HG03521 (cell line): ENCODE measurements around the gene WEE2.
"Not testable (repeated sequence)": the region's sequence is repeated elsewhere in the genome, so short reads cannot be mapped to it uniquely, and the experiment has no call there.

Experiments used
- ATAC-seq: cut with Tn5 transposase; IDR thresholded peaks from one replicate; pipeline ENCODE4 v1.9.1; 2021; ENCODE audit warnings: mild to moderate bottlenecking, moderate library complexity; ENCODE audit not compliant: unreplicated experiment

The WEE2 gene

DNA sequence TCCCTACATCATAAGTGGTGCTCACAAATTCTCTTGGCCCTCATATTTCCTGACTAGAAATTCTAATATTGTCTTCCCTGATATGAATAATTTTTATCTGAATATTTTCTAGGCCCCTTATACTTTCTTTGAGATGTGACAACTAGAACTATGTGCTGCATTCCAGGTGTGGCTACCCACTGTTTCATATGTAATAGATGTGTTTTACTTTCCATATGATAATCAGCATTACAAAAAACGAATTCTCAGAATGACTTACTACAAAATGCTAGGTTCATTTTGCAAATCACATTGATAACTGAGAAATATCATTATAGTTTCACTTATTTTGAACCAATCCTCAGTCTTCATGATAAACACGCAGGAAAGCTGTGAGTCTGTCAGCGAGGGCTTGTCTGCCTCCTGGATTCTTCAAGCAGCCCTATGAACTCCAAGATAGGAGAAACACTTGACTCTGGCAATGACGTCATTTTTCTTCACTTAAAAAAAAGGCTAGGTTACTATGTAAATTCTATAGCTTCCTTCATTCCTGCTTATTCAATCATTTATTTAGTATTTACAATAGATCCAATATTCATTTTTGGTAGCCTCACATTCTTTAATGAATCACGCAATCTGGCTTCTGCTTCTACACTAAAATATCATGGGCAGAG lies 4.6 kb downstream of the WEE2 start:
- ATAC-seq = no peak

DNA sequence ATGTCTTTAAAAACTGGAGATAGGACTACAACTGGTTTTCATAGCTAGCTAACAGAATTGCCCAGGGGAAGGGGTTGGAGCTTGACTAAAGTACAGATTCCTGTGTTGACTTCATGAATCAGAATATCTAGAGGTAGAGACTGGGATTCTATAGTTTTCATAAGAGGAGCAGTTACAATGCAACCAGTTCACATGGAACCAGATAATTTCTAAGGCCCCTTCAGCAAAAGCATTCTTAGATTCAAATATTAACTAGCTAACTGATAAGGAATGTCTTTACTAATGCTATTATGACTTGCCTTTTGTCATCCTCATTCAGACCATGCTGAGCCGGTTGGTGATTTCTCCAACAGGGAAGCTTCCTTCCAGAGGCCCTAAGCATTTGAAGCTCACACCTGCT lies 5.7 kb downstream of the WEE2 start:
- no peak for ATAC-seq

DNA sequence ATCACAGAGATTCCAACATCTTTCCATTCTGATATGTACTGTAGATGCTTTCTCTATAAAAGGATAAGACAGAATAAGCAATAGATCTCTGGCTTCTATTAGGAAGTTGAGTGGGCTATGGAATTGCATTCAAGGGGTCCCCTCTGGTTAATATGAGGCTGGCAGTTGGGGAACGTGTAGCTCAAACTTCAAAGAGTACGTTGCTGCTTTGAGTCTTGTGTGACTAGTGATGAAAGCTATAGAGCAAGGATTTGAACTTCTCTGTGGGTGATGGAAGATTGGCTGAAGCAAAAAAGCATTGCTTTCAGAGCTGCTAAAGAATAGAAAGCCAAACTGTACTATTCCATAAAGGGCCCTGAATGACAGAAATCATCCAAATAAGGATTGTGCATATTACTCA lies 6.4 kb downstream of the WEE2 start:
- no peak for ATAC-seq

DNA sequence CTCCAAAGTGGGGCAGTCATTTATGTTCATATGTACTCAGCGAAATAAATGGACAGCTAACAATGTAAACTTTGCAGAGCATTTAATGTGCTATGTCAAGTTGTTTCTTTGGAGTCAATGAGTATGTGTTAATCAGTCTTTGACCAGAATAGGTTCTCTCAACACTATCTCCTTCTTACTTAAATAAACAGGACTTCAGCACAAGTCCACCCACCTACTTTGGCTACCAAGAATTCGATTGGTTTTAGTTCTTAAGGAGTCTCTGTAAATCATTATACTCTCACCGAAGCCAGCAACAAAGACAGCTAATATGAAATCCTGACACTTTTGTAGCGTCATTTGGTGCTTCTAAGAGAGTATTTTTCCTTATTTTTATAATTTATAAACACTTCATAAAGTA lies 6.9 kb downstream of the WEE2 start:
- ATAC-seq = no peak

DNA sequence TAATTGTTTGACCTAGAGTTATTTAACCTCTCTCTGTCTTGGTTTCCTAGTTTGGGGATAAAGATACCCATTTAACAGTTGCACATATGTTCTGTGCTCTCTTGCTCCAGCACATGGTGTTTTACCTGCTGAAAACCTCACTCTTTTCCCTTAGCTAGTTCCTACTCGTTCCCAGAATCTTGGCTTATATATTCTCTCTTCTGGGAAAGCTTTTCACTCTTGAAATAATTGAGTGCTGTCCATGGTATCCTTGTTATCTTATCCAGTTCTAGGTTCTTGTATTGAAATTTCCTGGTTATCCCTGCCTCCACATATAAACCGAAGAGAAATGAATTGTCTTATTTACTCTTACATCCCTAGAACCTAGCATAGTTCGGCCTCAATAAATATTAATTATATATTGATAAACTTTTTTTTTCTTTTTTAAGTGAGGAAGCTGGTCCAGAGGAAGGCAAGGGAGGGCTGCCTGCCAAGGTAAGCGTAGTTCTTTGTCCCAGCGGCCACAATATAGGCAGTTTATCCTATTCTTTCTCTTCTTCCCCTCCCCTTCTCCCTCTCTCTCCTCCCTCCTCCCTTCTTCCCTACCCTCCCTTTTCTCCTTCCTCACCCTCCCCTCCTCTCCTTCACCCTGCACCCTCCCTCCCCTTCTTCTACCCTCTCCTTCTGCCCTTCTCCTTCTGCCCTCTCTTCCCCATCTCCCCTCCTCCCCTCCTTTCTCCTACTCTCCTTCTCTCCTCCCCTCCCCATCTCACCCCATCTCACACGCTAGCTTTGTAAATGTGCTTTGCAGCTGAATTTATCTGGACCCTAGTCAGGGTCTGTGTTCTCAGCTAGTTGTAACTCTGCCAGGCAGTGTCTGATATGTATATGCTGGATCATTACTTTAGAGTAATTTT lies 7.9 kb downstream of the WEE2 start:
- no peak for ATAC-seq

DNA sequence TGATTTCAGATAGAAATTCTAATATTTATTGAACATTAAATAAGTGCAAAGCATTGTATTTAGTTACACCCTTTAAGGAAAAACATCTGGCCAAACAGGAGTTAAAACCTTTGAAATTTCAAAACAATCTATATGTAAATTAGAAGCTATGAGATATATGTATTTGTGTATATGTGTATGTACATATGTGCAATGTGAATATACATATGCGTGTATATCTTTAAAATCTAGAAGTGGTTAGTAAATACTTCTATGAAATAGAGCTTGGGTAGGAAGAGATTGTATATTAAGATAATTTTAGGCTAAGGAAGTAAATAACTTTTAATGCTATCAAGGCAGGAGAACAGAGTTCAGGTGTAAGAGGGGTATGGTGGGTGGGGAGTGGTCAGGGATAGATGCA lies 9.3 kb downstream of the WEE2 start:
- no peak for ATAC-seq

DNA sequence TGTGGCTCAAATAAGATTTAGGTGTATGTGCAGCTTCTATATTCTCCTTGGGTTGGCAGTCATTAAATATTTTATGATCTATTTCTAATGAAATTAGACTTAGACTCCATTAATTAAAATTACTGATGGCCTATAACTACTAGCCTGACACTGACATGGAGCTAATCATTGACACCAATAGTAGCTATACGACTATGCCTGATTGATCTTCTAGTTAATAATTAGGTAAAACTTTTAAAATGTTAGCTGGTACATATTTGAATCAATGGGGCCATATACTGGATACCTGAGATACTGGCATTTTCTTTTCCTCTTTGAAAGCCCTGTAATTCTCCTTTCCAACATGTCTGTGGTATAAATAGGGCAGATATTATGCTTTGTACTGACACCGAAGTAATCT lies 14.4 kb downstream of the WEE2 start:
- no peak for ATAC-seq

DNA sequence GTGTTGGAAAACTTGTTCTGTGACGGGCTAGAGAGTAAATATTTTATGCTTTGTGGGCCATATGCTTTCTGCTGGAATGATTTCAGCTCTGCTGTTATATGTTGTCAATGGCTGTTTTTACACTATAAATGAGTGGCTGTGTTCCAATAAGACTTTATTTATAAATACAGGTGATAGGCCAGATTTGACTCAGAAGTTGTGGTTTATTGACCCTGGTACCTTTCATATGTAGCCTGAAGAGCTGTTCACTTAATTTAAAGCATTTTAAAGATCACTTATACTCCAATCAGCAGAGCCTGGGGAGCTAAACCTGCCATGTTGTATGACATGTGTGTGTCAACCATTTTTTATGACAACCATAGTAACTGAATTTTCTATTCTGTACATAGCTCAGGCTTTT lies 20.9 kb downstream of the WEE2 start:
- no peak for ATAC-seq

DNA sequence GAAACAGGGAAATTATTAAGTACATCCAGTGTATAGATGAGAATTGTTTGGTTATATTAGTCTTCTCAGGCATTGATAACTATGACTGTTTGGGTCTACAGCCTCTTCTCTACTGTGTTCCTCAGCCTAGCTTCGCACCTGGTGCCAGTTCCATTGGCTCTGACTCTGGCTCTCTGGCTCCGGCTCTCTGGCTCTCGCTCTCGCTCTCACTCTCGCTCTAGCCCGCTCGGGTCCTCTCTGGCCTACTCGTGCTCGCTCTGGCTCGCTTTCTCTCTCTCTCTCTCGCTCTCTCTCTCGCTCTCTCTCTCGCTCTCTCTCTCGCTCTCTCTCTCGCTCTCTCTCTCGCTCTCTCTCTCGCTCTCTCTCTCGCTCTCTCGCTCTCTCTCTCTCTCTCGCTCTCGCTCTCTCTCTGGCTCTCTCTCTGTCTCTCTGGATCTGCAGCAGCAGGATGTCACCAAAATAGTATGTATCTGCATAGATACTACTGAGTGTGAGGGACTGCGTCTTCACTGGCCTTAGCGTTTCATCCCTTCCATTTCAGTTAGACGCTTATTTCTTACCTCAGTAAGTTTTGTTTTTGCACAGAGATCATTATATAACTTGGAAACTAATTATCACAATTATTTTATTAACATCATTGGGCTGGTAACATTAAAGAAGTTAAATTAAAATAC lies 23.5 kb downstream of the WEE2 start:
- ATAC-seq = no peak

DNA sequence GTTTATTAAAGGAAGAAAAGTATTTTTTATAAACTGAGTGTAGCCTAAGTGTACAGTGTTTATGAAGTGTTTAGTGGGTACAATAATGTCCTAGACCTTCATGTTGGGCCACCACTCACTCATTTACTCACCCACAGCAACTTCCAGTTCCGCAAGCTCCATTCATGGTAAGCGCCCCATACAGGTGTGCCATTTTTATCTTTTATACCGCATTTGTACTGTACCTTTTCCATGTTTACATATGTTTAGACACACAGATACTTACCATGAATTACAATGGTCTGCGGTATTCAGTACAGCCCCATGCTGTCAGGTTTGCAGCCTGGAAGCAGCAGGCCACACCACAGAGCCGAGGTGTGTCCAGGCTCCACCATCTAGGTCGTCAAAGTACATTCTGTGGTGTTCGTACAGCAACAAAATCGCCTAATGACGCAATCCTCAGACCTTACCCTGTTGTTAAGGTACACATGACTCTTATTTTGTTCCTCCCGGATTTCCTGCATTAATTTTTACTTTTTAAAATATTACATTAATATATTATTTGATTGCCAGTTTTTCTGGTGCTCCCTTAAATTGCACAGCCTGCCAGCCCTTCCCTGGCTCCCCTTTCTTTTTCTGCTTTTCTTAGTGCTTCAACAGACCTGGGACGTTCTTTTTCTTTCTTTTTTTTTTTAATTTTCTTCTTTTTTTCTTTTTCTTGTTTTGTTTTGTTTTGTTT lies 29.1 kb downstream of the WEE2 start:
- ATAC-seq = no peak

DNA sequence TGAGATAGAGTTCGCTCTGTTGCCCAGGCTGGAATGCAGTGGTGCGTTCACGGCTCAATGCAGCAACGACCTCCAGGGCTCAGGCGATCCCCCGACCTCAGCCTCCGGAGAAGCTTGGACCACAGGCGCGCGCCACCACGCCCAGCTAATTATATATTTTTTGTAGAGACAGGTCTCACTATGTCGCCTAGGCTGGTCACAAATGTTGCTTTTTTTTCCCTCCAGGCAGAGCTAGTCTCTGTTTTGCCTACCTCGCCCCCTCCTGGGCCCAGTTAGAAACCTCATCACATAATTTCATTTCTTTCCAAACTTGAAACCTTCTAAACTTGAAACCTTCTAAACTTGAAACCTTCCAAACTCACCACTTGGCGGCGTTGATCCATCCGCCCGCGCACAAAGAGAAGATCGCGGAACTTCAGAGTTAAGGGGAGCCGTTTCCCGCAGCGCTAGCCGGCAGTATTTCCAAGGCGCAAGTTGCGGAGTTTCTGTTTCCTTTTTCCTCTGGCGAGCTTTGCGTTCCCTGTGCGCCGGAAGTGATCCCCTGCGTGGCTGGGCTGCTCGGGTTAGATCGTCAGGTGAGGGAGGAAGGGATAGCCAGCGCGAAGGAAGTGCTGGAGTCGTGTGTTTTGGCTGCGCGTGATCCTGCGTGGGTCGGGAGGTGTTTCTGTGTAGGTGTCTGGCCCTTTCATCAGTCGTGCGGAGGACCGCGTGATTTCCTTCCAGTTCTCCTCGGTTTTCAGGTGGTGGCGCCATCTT lies 29.9 kb downstream of the WEE2 start, which contains the start of gene SSBP1:
SSBP1 (plus strand) TSS at position 523 of the 756 bp plus-strand sequence. CDS start 809 bp downstream, outside the sequence.
- ATAC-seq = peak; percentile 85

DNA sequence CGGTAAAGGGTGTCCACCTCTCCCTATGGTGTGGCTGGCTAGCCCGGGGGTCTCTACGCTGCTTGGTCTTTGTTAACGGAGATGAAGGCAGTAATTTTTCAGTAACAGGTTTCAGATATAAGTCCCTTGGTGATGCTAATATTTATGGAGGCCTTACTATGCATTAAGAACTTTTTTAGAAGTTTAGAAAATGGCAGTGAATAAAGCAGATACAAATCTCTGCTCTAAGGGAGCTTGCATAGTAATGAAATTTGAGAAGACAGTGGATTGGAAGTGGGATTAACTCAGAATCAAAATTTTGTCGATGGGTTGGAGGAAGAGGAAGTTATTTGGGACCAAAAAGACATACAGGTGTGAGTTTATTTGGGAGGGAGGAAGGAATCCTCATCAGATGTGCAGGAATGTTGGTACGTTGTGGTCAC lies 30.4 kb downstream of the WEE2 start:
- no peak for ATAC-seq

DNA sequence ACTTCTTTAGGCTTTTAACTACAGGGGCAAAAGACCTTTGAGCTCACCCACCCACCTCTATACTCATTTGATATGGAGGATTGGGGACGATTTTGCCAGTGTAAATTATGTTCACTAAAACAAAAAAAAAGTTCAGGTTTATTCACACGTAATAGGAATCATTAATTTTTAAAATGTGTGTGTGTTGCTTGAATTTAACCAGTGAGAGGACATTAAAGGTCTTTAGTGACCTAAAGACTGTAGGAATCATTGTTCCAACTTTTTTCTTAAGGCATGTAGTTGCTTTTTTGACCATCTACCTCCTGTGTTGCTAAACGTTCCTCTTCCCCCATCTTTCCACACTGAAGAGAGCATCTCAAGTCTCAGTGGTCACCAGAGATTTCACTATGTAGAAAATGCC lies 31.1 kb downstream of the WEE2 start:
- no peak for ATAC-seq

DNA sequence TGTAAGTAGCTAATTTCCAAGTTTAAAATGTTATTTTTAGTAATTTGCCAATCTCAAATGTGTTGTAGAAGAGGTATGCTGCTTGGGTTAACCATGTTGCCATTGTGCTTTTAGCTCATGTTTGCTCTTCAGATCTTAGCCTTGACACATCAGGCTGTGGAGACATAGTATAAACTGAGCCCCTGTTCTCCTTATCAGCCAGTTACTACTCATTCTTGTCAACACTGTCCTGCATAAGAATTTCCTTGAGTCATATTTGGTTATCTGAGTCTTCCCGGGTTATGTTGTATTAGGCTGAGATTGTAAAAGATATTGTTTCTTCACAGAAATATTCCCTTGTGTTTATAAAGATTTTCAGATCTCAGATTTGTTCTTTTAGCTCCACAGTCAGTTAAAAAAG lies 34.1 kb downstream of the WEE2 start:
- ATAC-seq = no peak

DNA sequence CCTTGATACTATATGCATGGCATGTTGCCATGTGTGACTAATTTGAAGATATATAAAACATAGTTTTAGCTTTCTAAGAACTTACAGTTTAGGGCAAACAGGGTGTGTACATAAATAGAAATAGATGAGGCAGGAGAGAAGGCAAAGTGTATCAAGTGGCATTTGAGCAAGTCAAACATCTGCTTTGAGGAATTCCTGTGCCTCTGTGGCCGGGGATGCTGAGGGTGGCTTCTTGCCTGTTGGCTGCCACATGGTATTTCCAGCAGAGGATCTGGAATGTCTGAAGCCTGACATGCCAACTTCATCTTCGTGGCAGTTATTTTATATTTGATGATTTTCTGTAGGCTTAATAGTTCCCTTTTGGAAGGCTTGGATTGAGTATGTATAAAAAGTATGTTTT lies 36.0 kb downstream of the WEE2 start:
- ATAC-seq = no peak

DNA sequence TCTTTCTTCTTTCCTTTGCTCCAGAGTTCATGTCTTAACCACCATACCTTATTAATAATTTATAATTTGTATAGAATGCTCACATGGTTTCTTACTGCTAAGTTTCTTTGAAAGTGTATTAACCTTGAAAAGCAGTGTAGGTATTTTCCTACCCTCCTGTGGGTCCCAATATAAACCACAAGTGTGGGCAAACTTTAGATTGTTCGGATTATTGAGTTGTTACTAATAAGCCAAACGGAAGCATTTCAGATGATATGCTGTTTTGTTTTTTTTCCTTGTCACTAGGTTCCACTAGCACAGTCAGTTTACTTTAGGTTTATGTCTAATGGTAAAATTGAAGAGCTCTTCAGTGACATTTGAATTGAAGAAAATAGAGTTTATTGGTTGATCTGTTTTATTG lies 40.2 kb downstream of the WEE2 start:
- no peak for ATAC-seq

DNA sequence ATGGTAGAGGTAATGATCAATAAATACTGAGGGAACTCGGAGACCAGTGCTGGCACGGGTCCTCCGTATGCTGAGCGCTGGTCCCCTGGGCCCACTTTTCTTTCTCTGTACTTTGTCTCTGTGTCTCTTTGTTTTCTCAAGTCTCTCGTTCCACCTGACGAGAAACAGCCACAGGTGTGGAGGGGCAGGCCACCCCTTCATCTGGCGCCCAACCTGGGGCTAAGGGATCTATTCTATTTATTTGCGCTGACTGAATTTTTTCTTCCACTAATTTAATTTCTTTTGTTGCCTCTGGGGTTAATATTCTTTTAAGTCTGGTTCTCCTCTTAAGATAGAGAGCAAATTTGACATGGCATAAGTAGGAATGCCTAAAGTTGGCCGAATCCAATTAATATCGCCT lies 43.8 kb downstream of the WEE2 start:
- ATAC-seq = not testable (repeated sequence)

DNA sequence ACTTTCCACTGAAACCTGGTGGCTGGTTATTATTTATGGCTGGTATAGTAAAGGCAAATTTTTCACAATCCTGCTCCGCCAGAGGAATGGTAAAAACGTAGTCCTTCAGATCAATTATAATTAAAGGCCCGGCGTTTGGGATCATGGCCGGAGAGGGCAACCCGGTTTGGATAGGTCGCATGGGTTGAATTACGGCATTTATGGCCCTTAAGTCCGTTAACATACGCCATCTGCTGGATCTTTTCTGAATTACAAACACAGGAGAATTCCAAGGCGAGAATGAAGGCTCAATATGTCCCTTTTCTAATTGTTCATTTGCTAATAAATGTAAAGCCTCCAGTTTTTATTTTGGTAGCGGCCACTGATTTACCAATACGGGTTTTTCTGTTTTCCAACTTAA lies 44.5 kb downstream of the WEE2 start:
- no peak for ATAC-seq

DNA sequence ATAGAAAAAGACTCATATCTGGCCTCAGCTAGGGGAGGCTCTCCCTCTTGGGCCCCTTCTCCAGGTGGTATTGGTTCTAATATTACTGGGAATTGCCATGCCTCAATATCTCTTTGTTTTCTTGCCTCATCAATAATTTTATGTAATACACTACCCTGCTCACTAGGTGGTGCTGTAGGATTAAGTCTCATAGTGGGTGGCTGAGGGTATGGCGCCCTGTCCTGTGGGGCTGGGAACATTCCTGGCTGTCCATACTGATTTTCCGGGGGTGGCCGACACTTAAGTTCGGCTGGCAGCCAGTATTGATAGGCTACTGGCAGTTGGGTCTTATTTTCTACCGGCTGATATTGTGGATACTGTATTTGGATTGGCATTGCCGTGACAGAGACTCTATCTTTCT lies 46.8 kb downstream of the WEE2 start:
- no peak for ATAC-seq

DNA sequence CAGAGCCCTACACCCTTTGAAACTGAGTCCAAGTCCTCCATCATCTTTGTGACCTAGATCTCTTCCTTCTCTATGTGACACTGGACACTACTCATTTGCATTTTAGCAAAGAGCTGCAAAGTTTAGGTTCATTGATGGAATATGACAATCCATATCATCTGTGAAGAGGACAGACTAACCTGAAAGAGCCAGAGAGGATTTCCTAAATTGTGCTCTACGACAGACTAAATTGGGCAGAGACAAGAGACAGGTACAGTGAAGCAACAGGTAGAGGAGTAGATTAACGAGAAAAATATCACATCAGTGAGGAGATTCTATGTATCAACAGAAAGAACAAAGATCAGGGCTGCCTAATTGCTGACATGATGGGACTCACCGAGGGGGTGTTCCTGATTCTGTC lies 55.6 kb downstream of the WEE2 start, which contains the start of gene TAS2R3:
TAS2R3 (plus strand) TSS at position 301 of the 400 bp plus-strand sequence; CDS start at position 363, 62 bp downstream.
- ATAC-seq = no peak
